H9 (cell line): ENCODE results near the gene CIB4. TPM values are rescaled to one million over a fixed set of nuclear protein-coding genes. Genes with fewer than 3 reads are reported as not detected.
A peak's percentile ranks its signal among the peaks of the same experiment; 100 is the strongest.

Source experiments
- DNase-seq: peaks from one replicate; pipeline ENCODE4 v3.0.0-alpha.2; 2017
- H2AFZ ChIP-seq: one replicate; pipeline ENCODE4 v1.6.1; 2013; ENCODE audit warnings: mild to moderate bottlenecking, low read length, control low read depth, moderate library complexity
- H2AK5ac ChIP-seq: 2 replicates; pipeline ENCODE4 v1.6.1; 2013; ENCODE audit warnings: low read length, control low read depth, mixed read lengths; ENCODE audit not compliant: insufficient read length
- H2BK120ac ChIP-seq: one replicate; pipeline ENCODE4 v1.6.1; 2013; ENCODE audit warnings: low read depth, mild to moderate bottlenecking, low read length, control low read depth, inconsistent platforms; ENCODE audit not compliant: poor library complexity, severe bottlenecking
- H2BK12ac ChIP-seq: 2 replicates; pipeline ENCODE4 v1.6.1; 2013; ENCODE audit warnings: low read length, control low read depth, mixed read lengths, low read depth; ENCODE audit not compliant: insufficient read length
- H2BK15ac ChIP-seq: 2 replicates; pipeline ENCODE4 v1.6.1; 2013; ENCODE audit warnings: low read depth, low read length, control low read depth
- H2BK20ac ChIP-seq: one replicate; pipeline ENCODE4 v1.6.1; 2013; ENCODE audit warnings: low read depth, mild to moderate bottlenecking, low read length, control low read depth, inconsistent platforms; ENCODE audit not compliant: poor library complexity, severe bottlenecking
- H2BK5ac ChIP-seq: 2 replicates; pipeline ENCODE4 v1.6.1; 2013; ENCODE audit warnings: low read length, control low read depth, mixed read lengths; ENCODE audit not compliant: insufficient read length
- H3K14ac ChIP-seq: 2 replicates; pipeline ENCODE4 v1.6.1; 2013; ENCODE audit warnings: low read length, control low read depth; ENCODE audit not compliant: insufficient read depth
- H3K18ac ChIP-seq: 2 replicates; pipeline ENCODE4 v1.6.1; 2013; ENCODE audit warnings: low read depth, mild to moderate bottlenecking, mixed read lengths, low read length, control low read depth; ENCODE audit not compliant: insufficient read length
- H3K23ac ChIP-seq: 2 replicates; pipeline ENCODE4 v1.6.1; 2013; ENCODE audit warnings: low read length, control low read depth, mixed read lengths, low read depth; ENCODE audit not compliant: insufficient read length
- H3K23me2 ChIP-seq: 2 replicates; pipeline ENCODE4 v1.6.1; 2013; ENCODE audit warnings: low read depth, mild to moderate bottlenecking, mixed read lengths, low read length, control low read depth; ENCODE audit not compliant: insufficient read length, poor library complexity, severe bottlenecking
- H3K27ac ChIP-seq: 2 replicates; pipeline ENCODE4 v1.5.1; 2013; ENCODE audit warnings: low read length, control low read depth, mixed read lengths, low read depth; ENCODE audit not compliant: insufficient read length
- H3K27me3 ChIP-seq: 2 replicates; pipeline ENCODE4 v1.6.1; 2013; ENCODE audit warnings: low read length, control low read depth, inconsistent platforms; ENCODE audit not compliant: insufficient read depth
- H3K4ac ChIP-seq: 2 replicates; pipeline ENCODE4 v1.6.1; 2013; ENCODE audit warnings: low read depth, mild to moderate bottlenecking, control low read depth, inconsistent platforms, low read length, moderate library complexity
- H3K4me1 ChIP-seq: 2 replicates; pipeline ENCODE4 v1.6.1; 2013; ENCODE audit warnings: low read length, control low read depth, inconsistent platforms; ENCODE audit not compliant: insufficient read depth
- H3K4me2 ChIP-seq: 2 replicates; pipeline ENCODE4 v1.6.1; 2013; ENCODE audit warnings: low read length, control low read depth, mixed read lengths; ENCODE audit not compliant: insufficient read length, insufficient read depth
- H3K56ac ChIP-seq: 2 replicates; pipeline ENCODE4 v1.6.1; 2013; ENCODE audit warnings: low read depth, mild to moderate bottlenecking, mixed read lengths, low read length, control low read depth; ENCODE audit not compliant: insufficient read length
- H3K79me1 ChIP-seq: 2 replicates; pipeline ENCODE4 v1.6.1; 2013; ENCODE audit warnings: low read depth, mild to moderate bottlenecking, moderate library complexity, low read length, control low read depth, inconsistent platforms; ENCODE audit not compliant: insufficient read depth, poor library complexity, severe bottlenecking
- H3K79me2 ChIP-seq: 2 replicates; pipeline ENCODE4 v1.6.1; 2013; ENCODE audit warnings: low read length, control low read depth, inconsistent platforms; ENCODE audit not compliant: insufficient read depth
- H3K9ac ChIP-seq: 2 replicates; pipeline ENCODE4 v1.6.1; 2013; ENCODE audit warnings: low read length, control low read depth, mixed read lengths; ENCODE audit not compliant: insufficient read length; ENCODE audit errors: extremely low read depth
- H3K9me3 ChIP-seq: one replicate; pipeline ENCODE4 v1.6.1; 2013; ENCODE audit warnings: low read depth, low read length, inconsistent platforms; ENCODE audit not compliant: control insufficient read depth
- H3T11ph ChIP-seq: one replicate; pipeline ENCODE4 v1.6.1; 2013; ENCODE audit warnings: mild to moderate bottlenecking, low read length, control low read depth, inconsistent platforms
- H4K20me1 ChIP-seq: one replicate; pipeline ENCODE4 v1.6.1; 2013; ENCODE audit not compliant: control insufficient read depth, insufficient read length, insufficient read depth
- H4K5ac ChIP-seq: 2 replicates; pipeline ENCODE4 v1.6.1; 2013; ENCODE audit warnings: low read depth, mild to moderate bottlenecking, mixed read lengths, low read length, control low read depth; ENCODE audit not compliant: insufficient read length
- H4K8ac ChIP-seq: replicated peaks from 2 replicates; pipeline ENCODE4 v1.6.1; 2013; ENCODE audit warnings: low read length, control low read depth, mixed read lengths, low read depth; ENCODE audit not compliant: insufficient read length
- H4K91ac ChIP-seq: 2 replicates; pipeline ENCODE4 v1.6.1; 2013; ENCODE audit warnings: low read depth, mild to moderate bottlenecking, moderate library complexity, mixed read lengths, low read length, control low read depth; ENCODE audit not compliant: insufficient read length
- H3K27ac Mint-ChIP-seq, 3 experiments: 2 replicates in 2 of 3; 3 replicates in 1 of 3; pipeline ENCODE4 v1.8.0; 2020 to 2021; ENCODE audit warnings: mixed read lengths in 3 of 3, mild to moderate bottlenecking in 1 of 3, moderate library complexity in 1 of 3
- H3K27me3 Mint-ChIP-seq: 2 replicates; pipeline ENCODE4 v1.8.0; 2021; ENCODE audit warnings: low read depth, mild to moderate bottlenecking, moderate library complexity, mixed read lengths
- H3K36me3 Mint-ChIP-seq, 3 experiments: 2 replicates in 2 of 3; 3 replicates in 1 of 3; pipeline ENCODE4 v1.8.0; 2020 to 2021; ENCODE audit warnings: low read depth in 3 of 3, mixed read lengths in 3 of 3; ENCODE audit not compliant: insufficient read depth in 1 of 3
- H3K4me1 Mint-ChIP-seq, 2 experiments: 2 replicates each; pipeline ENCODE4 v1.8.0; 2020; ENCODE audit warnings: mixed read lengths in 2 of 2
- H3K4me3 Mint-ChIP-seq, 2 experiments: 2 replicates in 1 of 2; 3 replicates in 1 of 2; pipeline ENCODE4 v1.8.0; 2020 to 2021; ENCODE audit warnings: mild to moderate bottlenecking in 2 of 2, mixed read lengths in 2 of 2, moderate library complexity in 1 of 2
- H3K9me3 Mint-ChIP-seq, 2 experiments: 2 replicates in 1 of 2; 3 replicates in 1 of 2; pipeline ENCODE4 v1.8.0; 2020; ENCODE audit warnings: mild to moderate bottlenecking in 2 of 2, mixed read lengths in 2 of 2, moderate library complexity in 1 of 2
- WGBS: extraction: QIAGEN DNeasy Blood & Tissue Kit; methylation state at CpG from one replicate; pipeline ENCODE4 v1.1.7; 2013; ENCODE audit warnings: missing lambda C conversion rate, low lambda C conversion rate, mixed read lengths; ENCODE audit not compliant: insufficient read length; ENCODE audit errors: extremely low coverage; 5-methylcytosine and 5-hydroxymethylcytosine counted together
- total RNA-seq: library from RNA; stranded (reverse); gene quantifications from 2 replicates; pipeline ENCODE4 v1.2.1, GENCODE V29; 2021
- TF ChIP-seq, protein P1 (sequence below): fragments of 200-600 bp; sonication (generic); conservative IDR thresholded peaks from 3 replicates; pipeline ENCODE4 v1.8.0; 2021; ENCODE audit warnings: antibody characterized with exemption, mild to moderate bottlenecking

CIB4 gene
- total RNA-seq, 1 experiment from 2014 or later = not detected

DNA sequence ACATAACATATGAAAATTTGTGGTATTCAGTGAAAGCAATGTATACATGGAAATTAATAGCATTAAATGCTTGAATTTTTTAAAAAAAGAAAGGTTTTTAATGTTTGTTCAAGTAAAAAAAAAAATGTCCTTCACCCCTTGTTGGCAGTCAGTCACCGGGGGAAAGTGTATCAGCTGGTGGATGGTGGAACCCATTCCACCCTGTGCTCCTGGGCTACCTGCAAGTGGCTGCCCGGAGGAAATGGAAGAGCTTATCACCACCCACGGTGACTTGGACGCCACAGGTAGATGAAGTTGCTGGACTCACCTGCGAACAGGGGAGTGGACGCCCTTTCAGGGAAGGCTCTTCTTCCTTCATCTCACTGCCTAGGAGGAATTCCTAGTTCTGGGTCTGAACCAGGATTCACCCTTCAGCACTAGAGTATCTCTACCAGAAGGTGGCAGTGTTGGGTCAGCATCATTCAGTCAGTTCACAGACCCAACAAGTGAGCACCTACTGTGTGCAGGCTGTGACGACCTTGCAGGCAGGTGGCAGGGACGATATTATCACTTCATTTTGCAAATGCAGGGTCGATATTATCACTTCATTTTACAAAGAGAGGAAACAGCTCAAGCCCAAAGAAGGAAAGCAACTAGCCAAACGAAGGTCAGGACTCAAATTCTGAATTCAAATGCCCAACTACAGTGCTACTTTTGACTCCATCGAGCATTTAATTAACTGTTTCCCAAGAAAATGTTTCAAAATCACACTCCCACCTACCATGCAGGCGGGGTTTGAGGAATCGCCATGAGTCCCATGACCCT lies 35.8 kb downstream of the CIB4 start:
- Histone ChIP-seq H2BK15ac (no peak overlapping the region), H3K18ac (no peak overlapping the region), H2BK120ac (no peak overlapping the region), H3K9me3 (no peaks in the 10 kb centered on the region), H3K56ac (no peak overlapping the region), H3K27ac (no peak overlapping the region), H2BK12ac (no peak overlapping the region), H3K23me2 (no peaks in the 10 kb centered on the region), H3K79me2 (no peaks in the 10 kb centered on the region), H3K79me1 (no peaks in the 10 kb centered on the region), H2AFZ (no peak overlapping the region), H4K91ac (no peak overlapping the region), H2BK5ac (no peak overlapping the region), H2AK5ac (no peak overlapping the region), H3K14ac (no peak overlapping the region), H4K5ac (no peak overlapping the region), H3K27me3 (no peaks in the 10 kb centered on the region), H2BK20ac (no peak overlapping the region), H4K20me1 (no peaks in the 10 kb centered on the region), H3K9ac (no peak overlapping the region), H3K23ac (no peak overlapping the region), H3T11ph (no peak overlapping the region), H3K4me1 (no peaks in the 10 kb centered on the region), H4K8ac (no peak overlapping the region), H3K4me2 (no peak overlapping the region), H3K4ac (no peak overlapping the region)
- Mint-ChIP-seq H3K9me3 (no peaks in the 10 kb centered on the region), H3K4me3 (no peak overlapping the region), H3K4me1 (peaks cover 2 to 16% of the 10 kb centered on the region in 2 experiments; a peak in 3 of 4 replicates), H3K27ac (no peak overlapping the region), H3K27me3 (peaks cover 38% of the 10 kb centered on the region), H3K36me3 (no peaks in the 10 kb centered on the region)
- DNase-seq = peak; percentile 79
- TF ChIP-seq, protein P1, sequence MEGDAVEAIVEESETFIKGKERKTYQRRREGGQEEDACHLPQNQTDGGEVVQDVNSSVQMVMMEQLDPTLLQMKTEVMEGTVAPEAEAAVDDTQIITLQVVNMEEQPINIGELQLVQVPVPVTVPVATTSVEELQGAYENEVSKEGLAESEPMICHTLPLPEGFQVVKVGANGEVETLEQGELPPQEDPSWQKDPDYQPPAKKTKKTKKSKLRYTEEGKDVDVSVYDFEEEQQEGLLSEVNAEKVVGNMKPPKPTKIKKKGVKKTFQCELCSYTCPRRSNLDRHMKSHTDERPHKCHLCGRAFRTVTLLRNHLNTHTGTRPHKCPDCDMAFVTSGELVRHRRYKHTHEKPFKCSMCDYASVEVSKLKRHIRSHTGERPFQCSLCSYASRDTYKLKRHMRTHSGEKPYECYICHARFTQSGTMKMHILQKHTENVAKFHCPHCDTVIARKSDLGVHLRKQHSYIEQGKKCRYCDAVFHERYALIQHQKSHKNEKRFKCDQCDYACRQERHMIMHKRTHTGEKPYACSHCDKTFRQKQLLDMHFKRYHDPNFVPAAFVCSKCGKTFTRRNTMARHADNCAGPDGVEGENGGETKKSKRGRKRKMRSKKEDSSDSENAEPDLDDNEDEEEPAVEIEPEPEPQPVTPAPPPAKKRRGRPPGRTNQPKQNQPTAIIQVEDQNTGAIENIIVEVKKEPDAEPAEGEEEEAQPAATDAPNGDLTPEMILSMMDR = peak; percentile 93
- no CpG with 5 or more reads among the region's 13 CpGs for WGBS
